NCI-H2171 (cell line): ENCODE data around the gene TNRC6B.
"Not testable (repeated sequence)": the region's sequence is repeated elsewhere in the genome, so short reads cannot be mapped to it uniquely, and the experiment has no call there.

ENCODE experiments used
- DNase-seq: peaks from one replicate; lab custom pipeline; 2025; lab: John Stamatoyannopoulos, UW

The TNRC6B gene

GRCh38 chr22:40213478-40213877 lies 35.8 kb downstream of the TNRC6B start:
- no peak for DNase-seq

- DNase-seq, result peak; percentile 48
Observed at GRCh38 chr22:40215266-40215665, 37.5 kb downstream of the TNRC6B start.

GRCh38 chr22:40216041-40216756 lies 38.5 kb downstream of the TNRC6B start:
- DNase-seq, result no peak

GRCh38 chr22:40218152-40218551 lies 40.4 kb downstream of the TNRC6B start:
- no peak for DNase-seq

DNA sequence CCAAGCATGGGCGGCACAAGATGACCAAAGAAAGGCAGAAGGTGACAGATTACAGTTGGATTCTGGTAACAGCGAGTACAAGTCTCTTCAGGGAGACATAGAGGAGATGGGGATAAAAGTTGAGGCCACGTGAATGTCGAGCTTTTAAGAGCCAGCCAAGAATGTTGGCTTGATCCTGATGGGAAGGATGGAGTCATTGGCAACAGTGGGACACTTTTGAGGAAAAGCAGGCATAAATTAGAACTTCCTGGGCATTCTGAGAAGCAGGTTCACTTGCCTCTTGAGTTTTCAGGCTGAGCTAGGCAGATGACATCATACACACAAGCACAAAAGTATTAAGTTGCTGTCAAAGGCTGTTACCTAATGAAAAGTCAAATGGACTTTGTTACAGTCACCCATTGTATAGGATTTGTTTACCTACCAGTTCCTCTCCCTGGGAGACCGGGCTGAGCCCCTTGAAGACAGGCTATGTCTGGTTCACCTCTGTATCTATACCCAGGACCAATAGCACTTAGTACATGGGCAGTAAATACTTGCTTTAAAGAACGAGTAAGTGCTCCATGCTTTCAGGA lies 41.1 kb downstream of the TNRC6B start:
- no peak for DNase-seq

DNA sequence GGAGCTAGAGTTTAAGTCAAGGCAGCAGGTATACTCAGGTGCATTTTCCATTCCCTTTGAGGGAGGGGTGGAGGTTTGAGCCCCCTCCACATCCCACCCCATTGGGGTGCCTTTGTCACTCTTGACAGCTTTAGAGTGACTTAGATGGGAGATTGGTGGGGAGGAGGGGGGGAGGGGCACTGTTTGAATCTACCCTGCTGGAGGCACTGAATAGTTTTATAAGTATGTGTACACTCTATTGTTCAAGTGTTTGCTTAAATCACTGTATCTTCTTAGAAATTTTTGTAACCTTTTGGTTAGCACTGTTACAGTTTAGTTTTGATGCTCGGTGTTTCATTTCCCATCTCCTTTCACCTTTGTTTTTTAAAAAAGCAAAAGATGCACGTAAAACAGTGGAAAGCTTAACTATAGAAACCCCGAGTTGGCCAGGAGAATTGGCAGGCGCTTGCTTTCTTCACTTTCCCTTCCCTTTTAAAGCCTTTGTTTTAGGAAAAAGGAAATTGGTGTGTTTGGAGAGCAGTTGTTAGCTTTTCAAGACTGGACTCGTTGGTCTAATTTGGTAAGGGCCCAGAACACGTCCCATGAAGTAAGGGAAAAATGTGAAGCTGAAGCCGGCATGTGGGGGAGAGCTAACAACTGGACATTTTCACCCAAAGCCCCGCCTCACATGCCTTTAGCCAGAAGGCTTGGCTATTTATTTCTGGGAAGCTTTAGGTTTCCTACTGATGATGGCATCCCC lies 42.8 kb downstream of the TNRC6B start:
- no peak for DNase-seq

GRCh38 chr22:40221055-40221414 lies 43.3 kb downstream of the TNRC6B start:
- no peak for DNase-seq

DNA sequence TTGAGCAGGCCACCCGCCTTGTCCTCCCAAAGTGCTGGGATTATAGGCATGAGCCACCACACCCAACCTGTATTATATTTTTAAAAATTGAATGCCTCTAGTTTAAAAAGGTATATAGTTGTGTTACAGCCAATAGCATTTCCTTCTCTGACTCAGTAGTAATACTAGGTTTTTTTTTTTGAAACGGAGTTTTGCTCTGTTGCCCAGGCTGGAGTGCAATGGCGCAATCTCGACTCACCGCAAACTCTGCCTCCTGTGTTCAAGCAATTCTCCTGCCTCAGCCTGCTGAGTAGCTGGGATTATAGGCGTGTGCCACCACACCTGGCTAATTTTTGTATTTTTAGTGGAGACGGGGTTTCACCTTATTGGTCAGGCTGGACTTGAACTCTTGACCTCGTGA lies 45.3 kb downstream of the TNRC6B start:
- DNase-seq, result not testable (repeated sequence)

DNA sequence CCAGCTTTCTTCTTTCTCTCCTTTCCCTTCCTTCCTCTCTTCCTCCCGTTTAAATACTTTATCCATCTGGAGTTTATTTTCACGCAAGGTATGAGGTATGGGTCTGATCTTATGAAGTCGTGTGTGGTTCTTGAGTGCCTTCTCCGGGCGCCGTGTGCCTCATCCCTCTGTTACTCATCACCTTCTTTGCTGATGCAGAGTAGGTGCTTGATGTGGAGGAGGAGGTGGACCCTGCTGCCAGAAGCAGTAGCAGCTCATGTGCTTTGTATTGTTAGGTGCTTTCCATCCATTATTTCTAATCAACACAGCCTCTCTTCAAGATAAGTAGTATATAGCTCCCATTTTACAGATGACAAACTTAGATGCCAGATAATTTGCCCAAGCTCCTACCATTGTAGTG lies 47.0 kb downstream of the TNRC6B start:
- no peak for DNase-seq

GRCh38 chr22:40226620-40227019 lies 48.9 kb downstream of the TNRC6B start:
- no peak for DNase-seq

- no peak for DNase-seq
Observed at GRCh38 chr22:40231618-40232313, 54.0 kb downstream of the TNRC6B start.

- no peak for DNase-seq
Observed at GRCh38 chr22:40232624-40233023, 54.9 kb downstream of the TNRC6B start.

DNA sequence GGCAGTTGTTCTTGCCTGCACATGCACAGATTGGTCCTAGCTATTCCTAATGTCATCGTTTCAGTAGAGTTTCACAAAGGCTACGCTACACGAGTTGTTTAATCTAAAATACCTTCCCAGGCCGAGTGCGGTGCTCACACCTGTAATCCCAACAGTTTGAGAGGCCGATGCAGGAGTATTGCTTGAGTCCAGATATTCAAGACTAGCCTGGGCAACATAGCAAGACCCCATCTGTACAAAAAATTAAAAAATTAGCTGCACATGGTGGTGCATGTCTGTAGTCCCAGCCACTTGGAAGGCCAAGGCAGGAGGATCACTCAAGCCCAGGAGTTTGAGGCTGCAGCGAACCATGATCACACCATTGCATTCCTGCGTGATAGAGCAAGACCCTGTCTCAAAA lies 56.2 kb downstream of the TNRC6B start:
- no peak for DNase-seq

DNA sequence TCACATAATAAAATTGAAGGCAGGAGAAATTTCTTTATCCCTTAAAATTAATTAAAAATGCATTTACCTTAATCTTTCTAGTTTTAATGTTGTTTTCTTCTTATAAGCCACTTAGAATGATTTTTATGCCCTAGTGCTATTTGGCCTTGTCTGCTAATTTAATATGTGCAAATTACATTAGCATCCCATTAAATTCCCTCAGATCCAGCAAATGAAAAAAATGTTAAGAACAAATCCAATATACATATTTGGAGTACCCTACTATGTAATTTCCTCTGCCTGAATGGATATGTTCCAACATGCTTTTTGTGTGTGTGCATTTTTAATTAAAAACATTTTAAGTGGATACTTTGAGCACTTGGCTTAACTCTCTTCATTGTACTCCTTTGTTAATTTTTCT lies 56.9 kb downstream of the TNRC6B start:
- no peak for DNase-seq

DNA sequence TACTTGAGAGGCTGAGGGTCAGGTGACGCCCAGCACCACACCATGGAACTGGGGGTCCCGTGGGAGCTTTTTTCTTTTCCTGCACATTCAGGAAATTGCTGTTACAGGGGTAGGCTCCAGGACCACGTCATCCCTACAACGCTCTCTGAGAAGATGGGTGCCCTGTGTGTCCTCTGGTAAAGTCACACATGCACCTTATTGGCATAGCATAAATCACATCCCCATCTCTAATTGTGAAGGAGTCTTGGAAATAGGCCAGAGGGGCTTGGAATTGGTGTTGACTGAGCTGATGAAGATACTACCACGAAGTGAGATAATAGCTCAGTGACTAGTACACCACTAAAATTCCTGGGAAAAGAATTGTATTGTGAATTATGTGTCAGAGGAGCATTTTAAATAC lies 57.6 kb downstream of the TNRC6B start:
- DNase-seq, result peak; percentile 7

GRCh38 chr22:40236131-40236665 lies 58.5 kb downstream of the TNRC6B start:
- DNase-seq, result no peak

DNA sequence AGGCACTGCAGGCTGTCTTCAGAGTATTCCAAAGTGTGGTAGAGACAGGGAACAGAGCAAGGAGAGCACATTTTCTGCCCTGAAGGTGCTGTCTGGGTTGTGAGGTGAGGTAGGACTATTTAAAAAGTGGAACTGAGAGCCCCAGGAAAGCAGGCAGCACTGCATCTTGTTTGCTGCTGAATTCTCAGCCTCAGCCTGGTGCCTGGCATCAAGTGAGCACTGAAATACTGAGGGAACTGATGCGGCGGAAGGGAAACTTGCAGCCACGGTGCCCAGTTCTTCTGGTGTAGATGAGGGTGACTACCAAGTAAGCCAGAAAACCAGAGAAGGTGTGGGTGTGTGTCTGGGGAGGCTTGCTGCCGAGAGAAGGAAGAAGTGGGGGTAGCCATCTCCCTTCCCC lies 59.5 kb downstream of the TNRC6B start:
- DNase-seq, result no peak

GRCh38 chr22:40237788-40238424 lies 60.2 kb downstream of the TNRC6B start:
- no peak for DNase-seq

- DNase-seq, result no peak
Observed at GRCh38 chr22:40238425-40239344, 61.0 kb downstream of the TNRC6B start.

DNA sequence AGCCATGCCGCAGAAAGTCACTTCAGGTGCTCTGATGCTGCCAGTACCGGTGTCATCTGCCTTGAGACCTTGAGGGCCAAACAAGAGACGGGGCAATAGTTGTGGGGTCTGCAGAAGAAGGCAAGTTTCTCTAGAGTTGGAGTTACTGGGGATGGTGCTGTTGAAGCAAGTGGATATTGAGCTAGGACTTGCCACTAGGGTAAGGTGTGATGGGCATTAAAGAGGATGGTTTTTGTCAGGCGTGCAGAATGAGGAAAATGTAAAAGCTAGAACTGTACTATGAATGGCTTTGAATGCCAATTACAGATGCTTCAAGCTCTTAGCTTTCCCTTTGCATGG lies 61.6 kb downstream of the TNRC6B start:
- no peak for DNase-seq

- DNase-seq, result no peak
Observed at GRCh38 chr22:40240160-40240559, 62.4 kb downstream of the TNRC6B start.
